ENCODE measurements around the gene CCDC38. TPM values are rescaled to one million over a fixed set of nuclear protein-coding genes. Genes with fewer than 3 reads are reported as not detected.

The CCDC38 gene
- total RNA-seq, 2 experiments from 2014 or later: 0.11 TPM; not detected in 1

DNA sequence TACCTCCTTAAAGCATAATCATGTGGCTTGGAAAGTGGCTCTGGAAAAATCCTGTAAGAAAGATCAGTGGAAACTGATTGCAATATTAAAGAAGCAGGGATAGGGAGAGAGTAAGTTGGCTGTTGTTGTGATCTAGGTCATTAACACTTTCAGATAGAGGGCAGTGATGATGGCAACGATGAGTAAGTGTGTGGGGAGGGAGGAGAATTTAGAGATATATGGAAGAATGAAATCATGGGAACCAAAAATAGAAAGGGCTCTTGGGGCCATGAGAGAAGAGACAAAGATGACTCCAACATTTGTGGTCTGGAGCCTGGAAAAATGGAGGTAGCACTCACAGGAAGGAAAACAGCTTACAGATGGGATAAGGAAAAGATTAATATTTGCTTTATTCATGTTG, 60.3 kb downstream of the CCDC38 start:
- Mint-ChIP-seq H3K27ac (no peak overlapping the region), H3K4me3 (no peak overlapping the region), H3K4me1 (ENCODE audit: low read depth) (no peaks in the 10 kb centered on the region), H3K36me3 (ENCODE audit: low read depth) (no peaks in the 10 kb centered on the region), H3K9me3 (no peaks in the 10 kb centered on the region), H3K27me3 (peaks cover under 1% of the 10 kb centered on the region)
- ATAC-seq (ENCODE audit: poor library complexity) (no peak), DNase-seq (no peak)
- TF ChIP-seq CTCF (IDR thresholded peaks at IDR 0.05): no peak
- ChIA-PET POLR2A (no interaction called here), CTCF (no interaction called here)
- H3K36me3 ChIP-seq (ENCODE audit: insufficient read depth, low read length): no peaks in the 10 kb centered on the region
- peaks cover 0 to 5% of the 10 kb centered on the region in 2 experiments for H3K9me3 ChIP-seq (ENCODE audit: control insufficient read depth in 1 of 2, insufficient read depth in 1 of 2, low read length in 2 of 2)
- H3K4me1 ChIP-seq (ENCODE audit: insufficient read depth, low read length): no peaks in the 10 kb centered on the region
- H3K27me3 ChIP-seq (ENCODE audit: control insufficient read depth in 1 of 2, insufficient read depth in 2 of 2, low read length in 2 of 2): peaks cover 0 to 3% of the 10 kb centered on the region in 2 experiments
- no peak overlapping the region for H3K27ac ChIP-seq (ENCODE audit: low read depth in 1 of 2, low read length in 2 of 2)
- intact Hi-C loops (cut with DNase I, micrococcal nuclease): no loop called here
- no peak overlapping the region for H3K4me3 ChIP-seq (ENCODE audit: low read length)

DNA sequence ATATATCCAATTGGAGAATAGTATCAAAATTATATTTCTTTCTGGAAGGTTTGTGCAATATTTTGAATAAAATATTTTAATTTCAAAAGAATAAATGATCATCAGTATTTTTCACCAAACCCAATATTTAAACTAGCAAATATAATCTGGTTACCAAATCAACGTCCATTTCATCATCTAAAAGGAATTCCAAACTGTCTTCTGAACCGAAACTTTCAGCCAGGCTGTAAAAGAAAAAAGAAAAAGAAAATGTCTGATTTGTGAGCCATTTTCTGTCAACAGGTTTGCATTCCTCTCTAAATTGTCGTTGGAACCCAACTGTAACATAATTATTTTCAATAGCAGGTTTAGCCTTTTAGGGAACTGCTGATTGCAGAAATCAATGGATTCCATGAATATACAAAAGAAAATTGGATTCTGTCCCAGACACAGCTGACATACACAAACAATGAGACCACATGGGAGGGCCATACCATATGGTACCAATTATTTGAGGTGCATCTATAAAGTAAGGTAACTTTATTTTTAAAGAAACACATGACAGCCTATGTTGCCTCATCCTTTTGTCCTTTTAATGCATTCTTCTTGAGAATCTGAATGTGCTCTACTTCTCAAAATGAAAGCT, 61.0 kb downstream of the CCDC38 start:
- Histone ChIP-seq H3K9me3 (ENCODE audit: control insufficient read depth in 1 of 2, insufficient read depth in 1 of 2, low read length in 2 of 2) (peaks cover 0 to 5% of the 10 kb centered on the region in 2 experiments), H3K27ac (ENCODE audit: low read depth in 1 of 2, low read length in 2 of 2) (no peak overlapping the region), H3K4me1 (ENCODE audit: insufficient read depth, low read length) (no peaks in the 10 kb centered on the region), H3K27me3 (ENCODE audit: control insufficient read depth in 1 of 2, insufficient read depth in 2 of 2, low read length in 2 of 2) (peaks cover 0 to 3% of the 10 kb centered on the region in 2 experiments), H3K36me3 (ENCODE audit: insufficient read depth, low read length) (no peaks in the 10 kb centered on the region), H3K4me3 (ENCODE audit: low read length) (no peak overlapping the region)
- intact Hi-C loops (cut with DNase I, micrococcal nuclease): no loop called here
- DNase-seq: no peak
- no peaks in the 10 kb centered on the region for H3K9me3 Mint-ChIP-seq
- H3K4me1 Mint-ChIP-seq (ENCODE audit: low read depth): no peaks in the 10 kb centered on the region
- H3K27ac Mint-ChIP-seq: no peak overlapping the region
- H3K36me3 Mint-ChIP-seq (ENCODE audit: low read depth): no peaks in the 10 kb centered on the region
- CTCF ChIA-PET: no interaction called here
- ATAC-seq (ENCODE audit: poor library complexity): no peak
- POLR2A ChIA-PET: no interaction called here
- no peaks in the 10 kb centered on the region for H3K27me3 Mint-ChIP-seq
- no peak overlapping the region for H3K4me3 Mint-ChIP-seq
- TF ChIP-seq CTCF (IDR thresholded peaks at IDR 0.05): no peak

GRCh38 chr12:95880895-95881294, 61.5 kb downstream of the CCDC38 start:
- H3K4me1 Mint-ChIP-seq (ENCODE audit: low read depth): no peaks in the 10 kb centered on the region

More at GRCh38 chr12:95880895-95881294, 61.5 kb downstream of the CCDC38 start:
- POLR2A ChIA-PET: no interaction called here
- H3K9me3 ChIP-seq (ENCODE audit: control insufficient read depth in 1 of 2, insufficient read depth in 1 of 2, low read length in 2 of 2): peaks cover 0 to 5% of the 10 kb centered on the region in 2 experiments
- intact Hi-C loops (cut with DNase I, micrococcal nuclease): no loop called here
- DNase-seq: no peak
- H3K27ac ChIP-seq (ENCODE audit: low read depth in 1 of 2, low read length in 2 of 2): no peak overlapping the region
- H3K4me3 ChIP-seq (ENCODE audit: low read length): no peak overlapping the region
- TF ChIP-seq CTCF (IDR thresholded peaks at IDR 0.05): no peak
- Mint-ChIP-seq H3K27me3 (no peaks in the 10 kb centered on the region), H3K9me3 (no peaks in the 10 kb centered on the region), H3K4me3 (no peak overlapping the region), H3K36me3 (ENCODE audit: low read depth) (no peaks in the 10 kb centered on the region), H3K27ac (no peak overlapping the region)
- no peaks in the 10 kb centered on the region for H3K36me3 ChIP-seq (ENCODE audit: insufficient read depth, low read length)
- no peaks in the 10 kb centered on the region for H3K4me1 ChIP-seq (ENCODE audit: insufficient read depth, low read length)
- CTCF ChIA-PET: no interaction called here
- peaks cover 0 to 3% of the 10 kb centered on the region in 2 experiments for H3K27me3 ChIP-seq (ENCODE audit: control insufficient read depth in 1 of 2, insufficient read depth in 2 of 2, low read length in 2 of 2)
- ATAC-seq (ENCODE audit: poor library complexity): no peak

Measured in CD4-positive, alpha-beta T cell (primary cell).